Renal cortex interstitium (tissue), 11 donors: ENCODE data around the gene CSTPP1. TPM values are rescaled to one million over a fixed set of nuclear protein-coding genes. Genes with fewer than 3 reads are reported as not detected.
"Not testable (repeated sequence)": the region's sequence is repeated elsewhere in the genome, so short reads cannot be mapped to it uniquely, and the experiment has no call there.

Source experiments
- DNase-seq, 11 donors: peaks; one replicate each; pipeline ENCODE4 v3.0.0-alpha.2; 2013; ENCODE audit warnings: low read depth in 9 of 11, low spot score in 4 of 11; ENCODE audit errors: extremely low read depth in 1 of 11
- polyA plus RNA-seq, 3 donors: library from polyadenylated mRNA; unstranded; fragments of 120-200 nt; gene quantifications; one replicate each; pipeline ENCODE4 v1.2.1, GENCODE V29; 2013; ENCODE audit not compliant: insufficient read length in 3 of 3

CSTPP1 gene
- polyA plus RNA-seq, 3 donors = 52.7 to 58.9 (median 53.7) TPM

DNA sequence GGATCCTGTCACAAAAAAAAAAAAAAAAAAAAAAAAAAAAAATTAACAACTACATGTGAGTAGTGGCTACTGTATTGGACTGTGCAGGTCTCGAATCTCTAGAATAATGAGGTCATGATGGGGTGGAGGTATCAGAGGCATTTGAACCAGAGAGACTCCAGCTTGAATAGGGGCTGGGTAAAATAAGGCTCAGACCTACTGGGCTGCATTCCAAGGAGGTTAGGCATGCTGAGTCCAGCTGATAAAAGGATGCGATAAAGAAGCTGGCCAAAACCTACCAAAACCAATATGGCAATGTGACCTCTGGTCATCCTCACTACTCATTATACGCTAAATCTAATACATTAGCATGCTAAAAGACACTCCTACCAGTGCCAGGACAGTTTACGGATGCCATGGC is 255.6 kb downstream of the CSTPP1 start:
- no peak for DNase-seq

DNA sequence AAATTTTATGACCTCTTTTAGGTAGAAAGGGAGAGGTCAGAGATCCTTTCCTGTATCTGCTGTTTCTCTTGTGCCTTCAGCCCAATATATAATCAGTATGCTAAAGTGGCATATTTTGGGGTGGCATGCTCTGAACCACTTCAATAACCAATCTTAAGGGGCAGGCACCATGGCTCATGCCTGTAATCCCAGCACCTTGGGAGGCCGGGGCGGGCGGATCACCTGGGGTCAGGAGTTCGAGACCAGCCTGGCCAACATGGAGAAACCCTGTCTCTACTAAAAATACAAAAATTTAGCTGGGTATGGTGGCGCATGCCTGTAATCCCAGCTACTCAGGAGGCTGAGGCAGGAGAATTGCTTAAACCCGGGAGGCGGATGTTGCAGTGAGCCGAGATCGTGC is 261.6 kb downstream of the CSTPP1 start:
- DNase-seq = not testable (repeated sequence)

DNA sequence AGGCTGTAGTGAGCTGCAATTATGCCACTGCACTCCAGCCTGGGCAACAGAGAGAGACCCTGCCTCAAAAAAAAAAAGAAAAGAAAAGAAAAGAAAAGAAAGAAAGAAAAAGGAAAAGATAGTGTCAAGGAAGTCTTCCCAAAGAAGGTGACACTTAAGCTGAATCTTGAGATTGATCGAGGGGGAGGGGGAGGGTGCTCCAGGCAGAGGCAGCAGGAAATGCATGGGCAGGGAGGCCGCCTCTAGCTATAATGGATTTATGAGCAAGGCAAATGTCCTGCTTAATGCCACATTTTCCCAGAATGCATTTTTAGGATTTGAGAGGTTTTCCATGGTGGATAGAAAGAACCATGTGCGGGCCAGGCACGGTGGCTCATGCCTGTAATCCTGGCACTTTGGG is 264.5 kb downstream of the CSTPP1 start:
- no peak for DNase-seq

DNA sequence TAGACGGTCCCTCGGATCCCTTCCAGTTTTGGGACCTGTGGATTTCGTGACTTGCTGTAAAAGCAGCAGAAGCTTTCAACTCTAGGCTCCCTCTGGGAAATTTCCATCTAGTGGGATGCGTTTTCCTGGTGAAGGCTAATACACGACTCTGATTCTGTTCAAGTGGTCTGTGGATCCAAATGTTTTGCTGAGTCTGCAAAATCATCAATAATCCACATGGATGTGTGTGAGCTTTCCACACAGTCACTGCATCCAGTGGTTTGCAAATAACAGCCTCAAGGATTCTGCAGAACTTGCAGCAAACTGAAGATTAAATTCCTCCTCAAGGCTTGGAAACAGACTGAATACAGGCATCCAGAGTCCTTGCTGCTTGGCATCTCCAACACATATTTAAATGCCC is 266.0 kb downstream of the CSTPP1 start:
- no peak for DNase-seq

DNA sequence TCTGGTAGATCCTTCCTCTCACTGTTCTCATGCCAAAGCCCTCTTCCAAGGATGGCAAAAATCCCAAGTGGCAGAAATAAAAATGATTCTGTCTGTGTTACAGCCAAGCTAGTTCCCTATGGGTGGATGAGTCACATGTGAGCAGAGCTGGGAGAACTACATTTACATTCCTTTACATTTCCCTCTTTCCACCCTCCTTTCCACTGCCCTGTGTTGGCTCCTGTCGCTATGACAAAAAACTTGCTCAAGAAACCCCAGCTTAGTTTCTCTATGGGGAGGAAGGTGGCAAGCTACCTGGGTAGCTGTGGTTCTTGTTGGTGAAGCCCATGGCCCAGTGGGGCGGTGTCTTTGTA is 268.1 kb downstream of the CSTPP1 start:
- no peak for DNase-seq

DNA sequence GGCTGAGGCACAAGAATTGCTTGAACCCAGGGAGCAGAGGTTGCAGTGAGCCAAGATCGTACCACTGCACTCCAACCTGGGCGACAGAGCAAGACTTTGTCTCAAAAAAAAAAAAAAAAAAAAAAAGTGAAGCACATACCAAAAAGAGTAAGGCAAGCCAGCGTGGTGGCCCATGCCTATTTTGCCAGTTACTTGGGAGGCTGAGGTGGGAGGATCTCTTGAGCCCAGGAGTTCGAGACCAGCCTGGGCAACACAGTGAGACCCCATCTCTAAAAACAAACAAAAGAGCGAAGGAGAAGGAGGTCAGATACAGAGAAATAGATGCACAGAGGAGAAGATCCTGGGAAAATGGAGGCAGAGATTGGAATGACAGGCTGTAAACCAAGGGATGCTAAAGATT is 270.0 kb downstream of the CSTPP1 start:
- DNase-seq = not testable (repeated sequence)

DNA sequence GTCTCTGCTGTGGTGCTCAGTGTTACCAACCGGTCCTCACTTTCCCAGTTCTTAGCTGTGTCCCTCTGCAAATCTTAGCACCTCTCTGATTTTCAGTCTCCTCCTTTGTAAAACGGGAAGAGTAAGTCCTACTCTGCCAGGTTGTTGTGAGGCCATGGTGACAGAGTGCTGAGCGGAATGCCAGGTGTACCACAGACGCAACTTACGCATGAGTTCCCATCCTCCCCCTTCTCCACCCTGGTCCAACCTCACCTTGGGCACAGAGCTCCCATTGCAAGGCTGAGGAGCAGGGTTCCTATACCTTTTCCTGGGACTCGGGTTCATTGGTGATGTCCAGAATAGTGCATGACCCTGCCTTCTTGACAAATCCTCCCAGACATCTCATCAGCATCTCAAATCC is 270.9 kb downstream of the CSTPP1 start:
- DNase-seq = no peak

DNA sequence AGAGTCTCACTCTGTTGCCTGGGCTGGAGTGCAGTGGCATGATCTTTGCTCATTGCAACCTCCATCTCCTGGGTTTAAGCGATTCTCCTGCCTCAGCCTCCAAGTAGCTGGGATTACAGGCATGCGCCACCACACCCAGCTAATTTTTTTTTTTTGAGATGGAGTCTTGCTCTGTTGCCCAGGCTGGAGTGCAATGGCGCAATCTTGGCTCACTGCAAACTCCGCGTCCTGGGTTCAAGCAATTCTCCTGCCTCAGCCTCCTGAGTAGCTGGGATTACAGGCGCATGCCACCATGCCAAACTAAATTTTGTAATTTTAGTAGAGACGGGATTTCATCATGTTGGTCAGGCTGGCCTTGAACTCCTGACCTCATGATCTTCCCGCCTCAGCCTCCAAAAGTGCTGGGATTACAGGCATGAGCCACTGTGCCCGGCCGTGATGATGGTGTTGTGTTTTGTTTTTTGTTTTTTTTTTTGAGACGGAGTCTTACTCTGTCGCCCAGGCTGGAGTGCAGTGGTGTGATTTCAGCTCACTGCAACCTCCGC is 271.5 kb downstream of the CSTPP1 start:
- not testable (repeated sequence) for DNase-seq

DNA sequence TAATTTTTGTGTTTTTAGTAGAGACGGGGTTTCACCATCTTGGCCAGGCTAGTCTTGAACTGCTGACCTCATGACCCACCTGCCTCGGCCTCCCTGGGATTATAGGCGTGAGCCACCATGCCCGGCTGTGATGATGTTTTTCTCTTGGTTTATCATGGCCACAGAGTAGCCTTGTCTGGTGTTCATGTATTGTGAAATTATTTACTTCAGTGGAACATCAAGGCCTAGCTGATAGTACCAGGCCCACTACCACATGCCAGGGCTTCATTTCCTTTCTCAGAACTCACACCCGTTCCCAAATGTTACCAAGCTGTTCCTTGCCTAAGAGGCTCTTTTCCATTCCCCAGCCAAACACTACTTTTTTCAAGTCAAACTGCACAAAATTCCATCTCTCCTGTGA is 272.1 kb downstream of the CSTPP1 start:
- no peak for DNase-seq

Other genes with a start within 250 kb of the CSTPP1 start
- gene ARHGAP1, start 236.1 kb upstream of the CSTPP1 start, polyA plus RNA-seq = 10 to 100 TPM; 53.6 to 60.4 (median 55.0) TPM
- 10 to 100 TPM in 2 of 3 donors, 1 to 10 TPM in 1; 7.5 to 11.3 (median 11.1) TPM for gene ZNF408, start 235.7 kb upstream of the CSTPP1 start, polyA plus RNA-seq
- gene F2, start 217.5 kb upstream of the CSTPP1 start, polyA plus RNA-seq = under 1 TPM; 0.27 to 0.55 (median 0.40) TPM
- 100 to 1,000 TPM in 2 of 3 donors, 10 to 100 TPM in 1; 82.3 to 112 (median 108) TPM for gene CKAP5, start 90.5 kb upstream of the CSTPP1 start, polyA plus RNA-seq
- 10 to 100 TPM; 28.3 to 33.2 (median 30.5) TPM for gene LRP4, start 18.2 kb upstream of the CSTPP1 start, polyA plus RNA-seq
- 10 to 100 TPM; 80.8 to 93.3 (median 88.9) TPM for gene ARFGAP2, start 240.1 kb downstream of the CSTPP1 start, polyA plus RNA-seq
- gene PACSIN3, start 249.7 kb downstream of the CSTPP1 start, polyA plus RNA-seq = 10 to 100 TPM; 25.9 to 43.6 (median 38.8) TPM